NCI-H446 (cell line): ENCODE measurements around the gene CANX.
A peak's percentile ranks its signal among the peaks of the same experiment; 100 is the strongest.
"Not testable (repeated sequence)": the region's sequence is repeated elsewhere in the genome, so short reads cannot be mapped to it uniquely, and the experiment has no call there.

ENCODE experiments used
- DNase-seq, 2 experiments: peaks; one replicate each; lab custom pipeline; 2025; lab: John Stamatoyannopoulos, UW

Gene CANX

DNA sequence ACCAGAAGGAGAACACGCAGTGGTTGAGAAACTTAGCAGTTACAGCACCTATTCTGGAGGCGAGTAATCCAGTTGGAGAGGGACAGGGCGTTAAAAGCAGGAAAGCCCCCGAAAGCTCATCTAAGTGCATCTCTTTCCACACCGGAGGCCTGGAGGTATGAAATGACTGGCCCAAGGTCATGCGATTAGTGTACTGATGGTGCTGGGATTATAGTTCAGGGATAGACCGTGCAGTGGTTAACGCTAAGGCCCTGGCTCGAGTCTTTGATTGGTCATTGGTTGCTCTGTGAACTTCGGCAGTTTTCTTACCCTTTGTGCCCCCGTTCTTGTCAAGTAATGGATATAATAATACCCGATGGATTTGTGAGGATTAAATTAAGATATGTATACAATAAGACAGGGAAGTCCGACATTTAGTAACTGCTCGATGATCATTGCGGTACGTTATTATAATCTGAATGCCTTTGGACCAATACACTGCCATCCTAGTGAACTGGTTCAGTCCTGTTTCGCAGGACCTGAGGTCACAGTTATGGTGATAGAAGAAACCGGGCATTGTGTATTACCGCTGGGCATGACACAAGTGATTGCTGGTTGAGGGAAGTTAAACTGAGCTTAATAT is 960 bp downstream of the CANX start:
- DNase-seq: peak in 1 of 2 experiments; percentile 9

DNA sequence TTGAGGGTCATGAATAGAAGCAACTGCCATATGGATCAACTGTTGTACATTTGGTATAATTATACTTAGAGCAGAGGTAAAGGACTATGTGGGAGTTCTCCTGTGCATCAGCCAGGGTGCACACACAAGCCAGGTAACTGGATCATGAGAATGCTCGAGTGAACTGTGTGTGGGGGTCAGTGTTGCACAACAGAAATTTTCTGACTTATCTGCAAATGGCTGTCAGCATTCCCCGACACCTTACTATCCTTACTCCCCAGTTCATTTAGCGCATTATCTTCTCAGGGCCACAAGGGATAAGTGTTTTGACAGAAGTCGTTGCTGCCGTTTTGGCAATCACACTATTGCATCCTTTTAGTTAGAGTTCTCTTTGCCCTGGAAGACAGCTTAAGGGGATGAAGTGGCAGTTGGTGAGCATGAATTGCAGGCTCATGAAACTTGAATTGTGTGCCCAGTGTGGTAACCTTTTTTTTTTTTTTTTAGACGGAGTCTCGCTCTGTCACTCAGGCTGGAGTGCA is 1.7 kb downstream of the CANX start:
- DNase-seq: no peak

DNA sequence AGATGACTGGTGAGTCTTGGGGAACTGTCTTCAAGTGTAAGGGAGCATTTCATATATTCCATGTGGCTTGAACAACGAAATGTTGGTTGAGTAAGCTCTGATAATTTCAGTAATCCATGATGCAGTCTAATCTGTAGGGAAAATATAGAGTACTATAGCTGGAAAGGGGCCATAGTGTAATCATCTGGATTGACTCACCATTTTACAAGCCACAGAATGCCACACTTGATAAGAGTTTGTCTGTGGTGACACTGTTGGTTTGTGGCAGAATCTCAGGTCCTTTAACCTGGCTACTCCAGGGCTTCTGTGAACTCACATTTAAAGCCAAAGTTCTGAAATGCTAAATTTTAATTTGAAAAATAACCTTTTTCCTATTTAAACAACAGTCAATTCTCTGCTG is 17.5 kb downstream of the CANX start:
- no peak for DNase-seq

DNA sequence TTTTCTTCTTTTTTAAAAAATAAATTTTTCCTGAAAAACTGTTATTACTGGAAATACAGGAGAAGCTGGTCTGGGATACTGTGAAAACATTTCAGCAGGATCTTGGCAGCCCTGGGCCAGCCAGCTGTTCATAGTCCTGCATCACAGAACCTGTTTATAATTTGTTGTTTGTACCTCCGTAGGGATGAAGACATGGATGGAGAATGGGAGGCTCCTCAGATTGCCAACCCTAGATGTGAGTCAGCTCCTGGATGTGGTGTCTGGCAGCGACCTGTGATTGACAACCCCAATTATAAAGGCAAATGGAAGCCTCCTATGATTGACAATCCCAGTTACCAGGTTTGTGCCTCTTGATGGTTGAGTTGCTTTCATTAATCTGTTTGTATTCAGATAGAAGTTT is 21.5 kb downstream of the CANX start:
- no peak for DNase-seq

DNA sequence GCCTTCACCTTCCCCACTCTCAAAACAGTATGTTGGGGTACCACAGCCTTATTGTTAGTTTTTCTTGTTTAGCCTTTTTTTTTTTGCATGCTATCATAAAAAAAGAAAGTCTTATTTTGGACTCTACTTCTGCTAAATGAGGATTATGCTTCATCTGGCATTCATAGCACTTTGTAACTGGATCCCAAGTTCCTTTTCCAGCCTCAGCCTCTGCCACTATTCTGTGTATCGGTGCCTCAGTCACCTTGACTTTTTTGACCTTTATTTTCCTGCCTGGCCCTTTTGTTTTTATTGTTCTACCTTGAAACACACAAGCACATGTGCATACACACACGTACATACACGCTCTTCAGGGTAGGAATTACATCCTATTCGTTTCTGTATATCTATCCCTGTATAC is 25.4 kb downstream of the CANX start:
- DNase-seq: no peak

DNA sequence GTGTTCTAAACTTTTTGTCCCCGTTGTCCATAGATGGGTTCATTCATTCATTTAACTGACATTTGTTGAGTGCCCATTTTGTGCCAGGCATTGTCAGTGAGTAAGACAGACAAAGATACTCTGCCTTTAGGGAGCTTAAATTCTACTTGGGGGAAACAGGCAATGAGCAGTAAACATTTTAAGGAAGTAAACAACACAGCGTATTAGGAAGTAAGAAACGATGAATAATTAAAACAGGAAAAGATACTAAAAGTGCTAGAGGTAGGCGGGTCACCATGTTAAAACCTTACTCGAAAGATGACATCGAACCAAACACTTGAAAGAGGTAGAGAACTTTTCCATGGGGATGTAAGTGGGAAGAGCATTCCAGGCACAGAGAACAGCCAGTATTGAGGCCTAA is 28.3 kb downstream of the CANX start:
- no peak for DNase-seq

DNA sequence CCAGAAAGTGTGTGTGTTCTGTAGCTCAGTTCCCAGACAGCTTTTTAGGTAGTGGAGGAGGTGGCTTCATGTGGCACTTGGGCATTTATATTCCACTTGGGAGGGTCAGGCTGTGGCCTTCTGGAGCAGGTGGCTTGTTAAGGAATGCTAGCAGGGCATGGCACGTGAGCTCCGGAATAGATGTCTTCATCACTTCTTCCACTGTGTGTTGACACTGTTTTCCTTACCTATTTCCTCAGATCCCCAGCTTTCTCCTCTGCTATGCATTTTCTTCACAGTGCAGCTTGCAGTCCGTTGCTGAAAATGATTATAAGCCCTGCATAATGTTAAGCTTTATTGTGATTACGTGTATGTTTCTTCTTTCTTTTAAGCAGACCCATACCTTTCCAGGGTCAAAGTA is 30.5 kb downstream of the CANX start:
- DNase-seq: no peak

DNA sequence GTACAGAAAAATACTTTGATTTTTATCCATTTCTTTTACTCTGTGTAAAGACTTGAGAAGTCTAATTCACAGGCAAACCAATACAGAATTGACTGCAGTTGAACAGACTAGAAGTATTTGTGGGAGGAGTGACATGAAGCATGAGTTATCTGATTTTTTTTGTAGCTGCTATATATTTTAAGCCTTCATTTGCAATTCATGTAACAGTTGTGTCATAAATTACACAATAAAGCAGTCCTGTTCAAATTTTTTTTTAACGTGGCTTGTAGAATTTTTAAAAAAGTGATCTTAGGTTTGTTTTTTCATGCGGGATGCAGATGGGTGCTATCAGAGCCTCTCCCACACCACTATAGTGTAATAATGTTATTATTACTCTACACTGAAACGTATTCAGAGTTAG is 31.0 kb downstream of the CANX start:
- no peak for DNase-seq

DNA sequence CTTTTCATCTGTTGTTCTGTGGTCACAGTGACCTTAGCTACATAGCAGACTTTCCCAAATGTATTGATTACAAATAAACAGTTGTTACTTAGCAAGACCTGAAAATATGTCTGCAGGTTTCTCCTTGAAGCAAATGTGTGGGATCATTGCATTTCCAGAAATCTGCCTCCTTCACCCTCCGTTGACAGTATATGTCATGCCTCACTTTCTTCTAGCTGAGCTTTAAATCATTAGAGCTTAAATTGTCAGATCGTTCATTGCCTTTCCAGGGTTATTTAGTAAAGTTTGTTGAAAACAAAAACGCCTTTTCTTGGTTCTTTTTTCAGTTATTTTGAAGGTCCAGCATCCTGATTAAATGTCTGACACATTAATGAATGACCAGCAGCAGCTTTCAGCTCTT is 31.6 kb downstream of the CANX start:
- DNase-seq: no peak

DNA sequence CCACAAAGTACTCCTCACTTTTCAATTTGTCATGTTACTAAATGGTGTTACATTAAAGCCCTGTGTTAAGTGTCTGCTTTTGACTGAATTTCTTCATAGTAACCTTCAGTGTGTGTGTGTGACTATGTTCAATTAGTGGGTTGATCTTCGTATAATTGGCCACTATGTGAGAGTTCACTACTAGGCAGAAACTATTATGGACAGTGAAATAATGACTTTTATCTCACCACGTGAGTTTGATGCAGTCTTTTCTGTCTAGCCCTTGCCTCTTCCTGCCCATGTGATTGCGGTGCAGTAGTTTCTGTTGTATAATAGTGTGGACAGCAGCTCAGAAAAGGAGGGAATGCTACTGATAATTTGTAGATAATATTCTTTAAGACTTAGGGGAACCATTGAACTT is 32.1 kb downstream of the CANX start:
- DNase-seq: no peak

DNA sequence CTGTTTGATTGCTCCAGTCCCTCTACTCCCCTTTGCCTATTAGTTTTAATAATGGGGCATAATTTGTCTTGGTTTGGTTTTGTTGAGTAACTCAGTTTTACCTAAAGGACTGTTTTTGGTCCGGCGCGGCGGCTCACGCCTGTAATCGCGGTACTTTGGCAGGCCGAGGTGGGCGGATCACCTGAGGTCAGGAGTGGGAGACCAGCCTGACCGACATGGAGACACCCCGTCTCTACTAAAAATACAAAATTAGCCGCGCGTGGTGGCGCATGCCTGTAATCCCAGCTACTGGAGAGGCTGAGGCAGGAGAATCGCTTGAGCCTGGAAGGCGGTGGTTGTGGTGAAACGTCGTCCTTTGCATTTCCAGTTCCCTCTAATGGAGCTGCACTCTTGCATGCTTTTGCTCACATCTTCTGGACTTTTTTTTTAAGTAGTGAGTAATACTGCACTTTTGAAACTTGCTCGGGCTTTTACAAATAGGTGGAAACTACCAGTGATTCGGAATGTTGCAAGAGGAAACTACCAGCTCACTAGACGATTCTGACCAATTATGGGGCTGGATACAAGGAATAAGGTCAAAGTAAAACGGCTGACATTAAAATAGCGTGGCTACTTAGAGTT is 33.1 kb downstream of the CANX start:
- DNase-seq: no peak

DNA sequence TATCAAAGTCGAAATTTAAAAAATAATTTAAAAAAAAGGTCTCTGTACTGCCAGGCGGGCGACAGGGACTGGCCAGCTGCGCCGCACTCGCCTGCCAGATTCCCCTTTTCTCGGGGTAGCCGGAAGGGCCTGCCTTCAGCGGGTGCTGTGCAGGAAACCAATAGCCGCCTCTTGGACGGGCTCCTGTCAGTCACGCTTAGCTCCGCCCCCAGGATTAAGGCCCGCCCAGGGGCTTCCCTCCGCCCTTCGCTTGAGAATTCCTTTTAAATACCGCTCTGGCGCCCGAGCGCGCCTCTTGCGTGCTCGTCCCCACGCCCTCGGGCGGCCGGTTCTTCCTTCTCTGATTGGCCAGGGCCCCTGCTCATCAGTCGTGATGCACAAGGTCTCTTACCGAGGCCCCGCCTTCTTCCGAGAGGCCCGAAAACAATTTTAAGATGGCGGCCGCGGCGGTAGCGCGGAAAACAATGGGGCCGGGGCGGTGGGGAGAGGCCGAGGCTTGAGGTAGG is 33.7 kb downstream of the CANX start, which contains the start of gene MAML1:
MAML1 (plus strand) TSS at position 411 of the 506 bp plus-strand sequence. CDS start 291 bp downstream, outside the sequence.
- peak; percentile 99 for DNase-seq

DNA sequence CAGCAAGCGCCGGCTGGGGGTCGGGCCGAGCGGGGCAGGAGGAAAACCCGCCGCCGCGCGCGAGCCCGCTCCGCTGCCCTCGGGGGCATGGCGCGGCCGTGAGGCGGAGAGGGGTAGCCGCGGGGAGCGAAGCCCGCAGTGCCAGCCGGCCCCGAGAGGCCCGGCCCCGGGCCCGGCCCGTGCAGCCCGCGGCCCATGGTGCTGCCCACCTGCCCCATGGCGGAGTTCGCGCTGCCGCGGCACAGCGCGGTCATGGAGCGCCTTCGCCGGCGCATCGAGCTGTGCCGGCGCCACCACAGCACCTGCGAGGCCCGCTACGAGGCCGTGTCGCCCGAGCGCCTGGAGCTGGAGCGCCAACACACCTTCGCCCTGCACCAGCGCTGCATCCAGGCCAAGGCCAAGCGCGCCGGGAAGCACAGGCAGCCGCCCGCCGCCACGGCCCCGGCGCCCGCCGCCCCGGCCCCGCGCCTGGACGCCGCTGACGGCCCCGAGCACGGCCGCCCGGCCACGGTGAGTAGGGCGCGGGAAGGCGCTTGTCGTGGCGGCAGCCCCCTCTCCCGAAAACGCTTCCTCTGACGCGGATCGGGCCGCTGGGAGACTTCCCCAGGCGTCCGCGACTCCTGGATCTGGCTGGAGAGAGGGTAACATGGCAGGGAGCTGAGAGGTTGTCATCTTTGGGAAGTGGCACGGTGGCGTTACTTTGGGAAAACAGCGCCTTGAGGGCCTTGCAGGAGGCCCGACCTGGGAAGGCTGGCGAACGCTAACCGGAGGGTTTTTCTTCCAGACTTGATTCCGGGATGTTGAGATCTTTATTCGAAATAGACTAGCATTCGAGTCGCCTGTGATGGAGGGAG is 34.4 kb downstream of the CANX start:
- DNase-seq: peak; percentile 2 to 23

DNA sequence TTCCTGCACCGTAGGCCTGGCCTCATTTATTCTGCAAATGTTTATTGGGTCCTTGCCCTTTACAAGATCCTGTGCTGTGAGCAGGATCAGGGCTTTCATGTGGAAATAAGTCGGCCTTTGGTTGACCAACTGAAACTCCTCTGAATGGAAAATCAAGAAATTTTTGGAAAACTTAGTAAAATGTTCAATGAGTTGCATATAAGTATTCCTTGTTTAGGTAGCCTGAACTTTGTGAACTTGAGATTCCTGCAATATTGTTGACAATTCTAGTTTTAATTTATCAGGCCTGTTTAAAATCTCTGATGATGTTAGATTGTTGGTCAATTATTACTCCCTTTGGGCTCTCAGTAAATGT is 35.0 kb downstream of the CANX start:
- no peak for DNase-seq

DNA sequence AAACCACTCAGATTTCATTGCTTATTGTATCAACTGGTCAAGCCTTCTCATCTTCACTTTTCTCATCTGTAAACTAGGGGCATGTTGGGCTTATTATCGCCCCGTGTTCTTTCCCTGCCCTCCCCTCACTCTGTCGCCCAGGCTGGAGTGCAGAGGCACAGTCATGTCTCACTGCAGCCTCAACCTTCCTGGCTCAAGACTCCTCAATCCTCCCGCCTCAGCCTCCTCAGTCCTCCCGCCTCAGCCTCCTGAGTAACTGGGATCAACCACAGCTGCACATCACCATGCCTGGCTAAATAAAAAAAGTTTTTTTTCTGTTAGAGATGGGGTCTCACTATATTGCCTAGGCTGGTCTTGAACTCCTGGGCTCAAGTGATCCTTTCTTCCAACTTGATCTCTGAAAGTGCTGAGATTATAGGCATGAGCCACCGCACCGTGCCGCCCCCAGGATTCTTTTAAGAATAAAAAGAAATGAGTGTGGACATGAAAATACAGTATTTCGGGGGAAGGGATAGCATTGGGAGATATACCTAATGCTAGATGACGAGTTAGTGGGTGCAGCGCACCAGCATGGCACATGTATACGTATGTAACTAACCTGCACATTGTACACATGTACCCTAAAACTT is 35.9 kb downstream of the CANX start:
- no peak for DNase-seq

DNA sequence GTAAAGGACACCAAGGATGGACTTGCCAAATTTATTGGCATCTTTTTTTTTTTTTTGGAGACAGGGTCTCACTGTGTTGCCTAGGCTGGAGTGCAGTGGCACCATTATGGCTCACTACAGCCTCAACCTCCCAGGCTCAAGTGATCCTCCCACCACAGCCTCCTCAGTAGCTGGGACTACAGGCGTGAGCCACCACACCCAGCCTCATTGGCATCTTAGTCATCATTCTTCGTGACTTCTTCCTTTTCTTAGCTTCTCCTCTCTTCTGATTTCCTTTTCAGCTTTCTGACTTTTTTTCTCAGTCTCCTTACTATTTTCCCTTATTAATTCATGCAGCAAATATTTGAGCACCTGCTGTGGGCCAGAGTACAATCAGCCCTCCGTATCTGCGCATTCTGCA is 40.0 kb downstream of the CANX start:
- no peak for DNase-seq

DNA sequence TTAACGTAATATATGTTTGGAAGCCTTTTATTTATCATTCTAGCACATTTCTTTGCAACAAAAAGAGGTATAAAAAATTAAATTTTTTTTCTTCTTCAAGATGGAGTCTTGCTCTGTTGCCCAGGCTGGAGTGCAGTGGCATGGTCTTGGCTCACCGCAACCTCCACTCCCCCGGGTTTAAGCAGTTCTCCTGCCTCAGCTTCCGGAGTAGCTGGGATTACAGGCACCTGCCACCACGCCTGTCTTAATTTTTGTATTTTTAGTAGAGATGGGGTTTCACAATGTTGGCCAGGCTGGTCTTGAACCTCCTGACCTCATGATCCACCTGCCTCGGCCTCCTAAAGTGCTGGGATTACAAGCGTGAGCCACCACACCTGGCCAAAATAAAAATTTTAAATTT is 45.3 kb downstream of the CANX start:
- DNase-seq: not testable (repeated sequence)

DNA sequence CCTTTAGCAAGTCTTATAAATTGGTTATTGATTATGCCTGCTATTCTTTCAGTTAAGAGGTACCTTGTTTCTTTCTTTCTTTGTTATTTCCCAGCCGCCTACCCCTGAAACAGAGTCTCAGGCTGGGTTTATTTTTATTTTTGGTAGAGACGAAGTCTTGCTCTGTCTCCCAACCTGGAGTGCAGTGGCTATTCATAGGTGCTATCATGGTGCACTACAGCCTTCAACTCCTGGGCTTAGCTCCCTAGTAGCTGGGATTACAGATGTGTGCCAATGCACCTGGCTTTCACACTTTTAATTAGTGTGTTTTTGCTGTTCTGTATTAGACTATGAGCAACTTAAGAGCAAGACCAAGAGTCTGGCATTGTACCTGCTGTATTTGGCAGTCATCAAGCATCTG is 48.1 kb downstream of the CANX start:
- no peak for DNase-seq

DNA sequence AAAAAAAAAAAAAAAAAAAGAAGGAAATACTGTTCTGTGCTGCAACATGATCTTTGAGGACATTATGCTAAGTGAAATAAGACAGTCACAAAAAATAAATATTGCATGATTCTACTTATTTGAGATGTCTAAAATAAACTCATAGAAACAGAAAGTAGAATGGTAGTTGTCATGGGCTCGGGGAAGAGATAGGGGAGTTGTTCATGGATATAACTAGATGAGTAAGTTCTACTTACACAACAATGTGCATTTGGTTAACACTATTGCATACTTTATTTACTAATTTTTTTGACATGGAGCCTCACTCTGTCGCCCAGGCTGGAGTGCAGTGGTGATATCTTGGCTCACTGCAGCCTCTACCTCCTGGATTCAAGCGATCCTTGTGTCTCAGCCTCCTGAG is 49.0 kb downstream of the CANX start:
- no peak for DNase-seq

DNA sequence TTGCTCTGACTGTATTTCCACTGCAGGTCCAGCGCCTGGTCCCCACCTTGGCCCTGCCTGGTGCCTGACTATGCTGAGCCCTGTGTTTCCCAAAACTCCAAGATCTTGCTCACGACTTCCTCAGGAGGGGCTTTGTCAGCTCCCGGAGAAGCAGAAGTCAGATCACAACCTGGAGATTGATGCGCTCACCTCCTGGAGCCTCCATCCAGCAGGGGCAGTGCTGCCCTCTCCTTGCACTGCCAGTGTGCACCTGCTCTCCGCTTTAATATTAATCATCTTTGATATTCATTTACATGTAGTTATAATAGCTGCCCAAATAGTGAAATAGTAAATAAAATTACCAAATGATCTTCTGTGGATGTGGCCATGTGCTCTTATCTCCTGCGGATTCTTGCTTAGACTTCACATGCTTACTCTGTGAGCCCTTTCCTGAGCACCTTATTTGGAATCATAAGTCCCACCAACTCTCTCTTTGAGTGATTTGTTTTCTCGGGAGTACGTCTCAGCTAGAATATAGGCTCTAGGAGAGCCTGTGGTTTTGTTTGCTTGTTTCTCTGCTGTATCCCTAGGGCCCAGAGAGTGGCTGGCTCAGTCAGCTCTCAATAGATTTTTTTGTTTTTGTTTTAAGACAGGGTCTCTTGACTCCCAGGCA is 51.2 kb downstream of the CANX start:
- no peak for DNase-seq

DNA sequence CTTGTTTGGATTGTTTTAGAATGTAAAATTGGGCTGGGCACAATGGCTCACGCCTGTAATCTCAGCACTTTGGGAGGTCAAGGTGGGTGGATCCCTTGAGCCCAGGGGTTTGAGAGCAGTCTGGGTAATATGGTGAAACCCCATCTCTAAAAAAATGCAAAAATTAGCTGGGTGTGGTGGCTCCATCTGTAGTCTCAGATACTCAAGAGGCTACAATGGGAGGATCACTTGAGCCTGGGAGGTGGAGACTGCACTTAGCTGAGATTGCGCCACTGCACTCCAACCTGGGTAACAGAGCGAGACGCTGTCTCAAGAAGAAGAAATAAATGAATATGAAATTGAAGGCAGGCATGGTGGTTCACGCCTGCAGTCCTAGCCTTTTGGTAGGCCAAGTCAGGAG is 55.2 kb downstream of the CANX start:
- DNase-seq: no peak

DNA sequence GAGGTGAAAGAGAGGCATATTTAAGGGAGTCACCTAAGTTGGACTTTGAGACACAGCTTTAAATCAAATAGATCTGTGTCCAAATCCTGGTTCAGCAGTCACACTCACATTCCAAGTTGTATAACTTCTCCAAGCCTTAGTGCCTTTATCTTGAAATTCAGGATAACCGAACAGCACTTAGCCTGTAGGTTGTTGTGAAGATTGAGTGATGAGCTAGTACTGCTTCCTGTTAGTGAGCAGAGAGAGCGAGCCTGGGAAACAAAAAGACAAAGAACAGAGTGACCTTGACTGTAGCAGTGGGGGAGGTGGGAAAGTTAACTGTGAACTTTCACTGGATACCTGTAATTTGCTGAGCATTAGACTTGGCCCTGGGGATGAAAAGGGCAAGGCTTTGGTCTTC is 56.3 kb downstream of the CANX start:
- DNase-seq: no peak
